Stimulated activated CD8-positive, alpha-beta memory T cell treated with anti-CD3 and anti-CD28 coated beads, Interleukin-12 subunit alpha, Interleukin-12 subunit beta, amount 100 ng/mL, for 24 hours (primary cell): ENCODE data around the gene FADS6.

Source experiments
- DNase-seq: peaks from one replicate; pipeline ENCODE4 v3.0.0-alpha.2; 2020; ENCODE audit errors: extremely low read depth

The FADS6 gene

GRCh38 chr17:74827800-74828199 lies 65.6 kb downstream of the FADS6 start:
- no peak for DNase-seq
